ENCODE results near the gene CPA1. TPM values are rescaled to one million over a fixed set of nuclear protein-coding genes. Genes with fewer than 3 reads are reported as not detected.

The CPA1 gene
- polyA plus RNA-seq, 1 donor (not counting 4 experiments of a cell fraction or from before 2014, with no cell fraction given), result not detected

- Histone ChIP-seq H4K20me1 (ENCODE audit: control insufficient read depth, extremely low read depth, insufficient read depth, low read length) (no peaks in the 10 kb centered on the region), H3K27ac (ENCODE audit: control insufficient read depth, insufficient read depth, low read length) (no peak overlapping the region), H3K36me3 (ENCODE audit: control insufficient read depth in 2 of 2, extremely low read depth in 1 of 2, insufficient read depth in 2 of 2, low read length in 2 of 2) (no peaks in the 10 kb centered on the region), H3K4me3 (ENCODE audit: control insufficient read depth in 2 of 3, extremely low read depth in 1 of 3, insufficient read depth in 2 of 3, low read depth in 1 of 3, low read length in 3 of 3) (no peak overlapping the region), H3K4me1 (ENCODE audit: control insufficient read depth, extremely low read depth, insufficient read depth, low read length) (peaks cover 55% of the 10 kb centered on the region), H3K9me1 (ENCODE audit: control insufficient read depth, extremely low read depth, insufficient read depth, low read length) (no peaks in the 10 kb centered on the region), H3K9ac (ENCODE audit: control insufficient read depth, extremely low read depth, insufficient read depth, low read length) (no peak overlapping the region), H3K4me2 (ENCODE audit: control insufficient read depth, extremely low read depth, insufficient read depth, low read depth, low read length) (no peak overlapping the region), H2AFZ (ENCODE audit: control insufficient read depth, low read length) (no peak overlapping the region), H3K9me3 (ENCODE audit: control insufficient read depth, low read depth, low read length) (no peaks in the 10 kb centered on the region), H3K79me2 (ENCODE audit: control insufficient read depth, insufficient read depth, low read length) (no peaks in the 10 kb centered on the region), H3K27me3 (ENCODE audit: control insufficient read depth, extremely low read depth, insufficient read depth, low read length) (no peaks in the 10 kb centered on the region)
- TF ChIP-seq EZH2 (IDR thresholded peaks at IDR 0.05; ENCODE audit: low read length) (no peak), CTCF (optimal IDR thresholded peaks at IDR 0.05 in 1 of 3, IDR thresholded peaks at IDR 0.05 in 1 of 3, conservative IDR thresholded peaks at IDR 0.05 in 1 of 3; ENCODE audit: extremely low read depth in 1 of 3, insufficient read depth in 2 of 3, low read length in 3 of 3) (no peak)
- DNase-seq (ENCODE audit: low read depth, low spot score) (no peak), FAIRE-seq (no peak)
- dilution Hi-C loops (cut with MboI; ENCODE audit: extremely low pct_ligation_motif_present, low sequenced_read_pairs), result no loop called here
Observed at GRCh38 chr7:130367088-130367755, 13.1 kb upstream of the CPA1 start.

- TF ChIP-seq CTCF (optimal IDR thresholded peaks at IDR 0.05 in 1 of 3, IDR thresholded peaks at IDR 0.05 in 1 of 3, conservative IDR thresholded peaks at IDR 0.05 in 1 of 3; ENCODE audit: extremely low read depth in 1 of 3, insufficient read depth in 2 of 3, low read length in 3 of 3) (no peak), EZH2 (IDR thresholded peaks at IDR 0.05; ENCODE audit: low read length) (no peak)
- Histone ChIP-seq H3K9me3 (ENCODE audit: control insufficient read depth, low read depth, low read length) (no peaks in the 10 kb centered on the region), H3K4me3 (ENCODE audit: control insufficient read depth in 2 of 3, extremely low read depth in 1 of 3, insufficient read depth in 2 of 3, low read depth in 1 of 3, low read length in 3 of 3) (no peak overlapping the region), H3K4me2 (ENCODE audit: control insufficient read depth, extremely low read depth, insufficient read depth, low read depth, low read length) (no peak overlapping the region), H3K27ac (ENCODE audit: control insufficient read depth, insufficient read depth, low read length) (no peak overlapping the region), H3K27me3 (ENCODE audit: control insufficient read depth, extremely low read depth, insufficient read depth, low read length) (no peaks in the 10 kb centered on the region), H3K36me3 (ENCODE audit: control insufficient read depth in 2 of 2, extremely low read depth in 1 of 2, insufficient read depth in 2 of 2, low read length in 2 of 2) (no peaks in the 10 kb centered on the region), H3K9me1 (ENCODE audit: control insufficient read depth, extremely low read depth, insufficient read depth, low read length) (no peaks in the 10 kb centered on the region), H3K4me1 (ENCODE audit: control insufficient read depth, extremely low read depth, insufficient read depth, low read length) (peaks cover 60% of the 10 kb centered on the region), H2AFZ (ENCODE audit: control insufficient read depth, low read length) (no peak overlapping the region), H4K20me1 (ENCODE audit: control insufficient read depth, extremely low read depth, insufficient read depth, low read length) (no peaks in the 10 kb centered on the region), H3K79me2 (ENCODE audit: control insufficient read depth, insufficient read depth, low read length) (no peaks in the 10 kb centered on the region), H3K9ac (ENCODE audit: control insufficient read depth, extremely low read depth, insufficient read depth, low read length) (no peak overlapping the region)
- DNase-seq (ENCODE audit: low read depth, low spot score), result no peak
- FAIRE-seq, result no peak
- dilution Hi-C loops (cut with MboI; ENCODE audit: extremely low pct_ligation_motif_present, low sequenced_read_pairs), result no loop called here
Observed at GRCh38 chr7:130367836-130368746, 12.2 kb upstream of the CPA1 start.
